Naive thymus-derived CD8-positive, alpha-beta T cell (primary cell): Measurements from ENCODE around the gene PRKRA. TPM values are rescaled to one million over a fixed set of nuclear protein-coding genes. Genes with fewer than 3 reads are reported as not detected.

ENCODE experiments used
- ATAC-seq, 2 donors: fragments of 150-1000 bp; cut with Tn5 transposase in 1 of 2; sonication (Bioruptor Pico), chemical (Tn5 transposase) in 1 of 2; 1 replicate in 1 of 2; 2 replicates in 1 of 2; pipeline ENCODE4 v1.10.0; 2021; ENCODE audit warnings: mild to moderate bottlenecking in 2 of 2, moderate library complexity in 2 of 2
- POLR2A ChIA-PET: fragments of 350-600 bp; sonication (Branson Sonifier 250); formaldehyde crosslinking; loops from one replicate; lab custom pipeline; 2021; ENCODE audit warnings: antibody characterized with exemption; lab: Charles Lee
- DNase-seq, 10 donors: peaks; one replicate each; pipeline versions ENCODE4 v3.0.0 to v3.0.0-alpha.2; 2020 to 2022
- H3K27ac Mint-ChIP-seq, 10 donors: one replicate each; pipeline ENCODE4 v1.8.0; 2020 to 2022; ENCODE audit warnings: mild to moderate bottlenecking in 10 of 10, mixed read lengths in 10 of 10, moderate library complexity in 4 of 10, inconsistent platforms in 1 of 10
- H3K27me3 Mint-ChIP-seq, 5 donors: one replicate each; pipeline ENCODE4 v1.8.0; 2021 to 2022; ENCODE audit warnings: mixed read lengths in 5 of 5
- H3K36me3 Mint-ChIP-seq, 3 donors: one replicate each; pipeline ENCODE4 v1.8.0; 2020 to 2022; ENCODE audit warnings: mixed read lengths in 3 of 3, mild to moderate bottlenecking in 2 of 3, inconsistent platforms in 1 of 3
- H3K4me1 Mint-ChIP-seq, 4 donors: one replicate each; pipeline ENCODE4 v1.8.0; 2021 to 2022; ENCODE audit warnings: mixed read lengths in 4 of 4
- H3K4me3 Mint-ChIP-seq, 10 donors: one replicate each; pipeline ENCODE4 v1.8.0; 2020 to 2022; ENCODE audit warnings: mild to moderate bottlenecking in 10 of 10, mixed read lengths in 10 of 10, moderate library complexity in 6 of 10, inconsistent platforms in 1 of 10
- H3K9me3 Mint-ChIP-seq, 9 donors: one replicate each; pipeline ENCODE4 v1.8.0; 2020 to 2022; ENCODE audit warnings: mixed read lengths in 9 of 9, mild to moderate bottlenecking in 3 of 9, inconsistent platforms in 1 of 9, moderate library complexity in 1 of 9
- polyA plus RNA-seq, 3 donors: library from polyadenylated mRNA; unstranded; fragments of 300-500 nt; fragmentation: Illumina TruSeq; gene quantifications; one replicate each; pipeline ENCODE4 v1.2.3, GENCODE V29; 2021
- total RNA-seq, 8 experiments: library from RNA in 2 of 8; stranded (reverse) in 2 of 8; gene quantifications; one replicate each; pipeline ENCODE4 v1.2.3 and lab custom pipeline; 2021 to 2026

Gene PRKRA
- 10 to 100 TPM; 66.1 to 74.8 TPM for total RNA-seq
- 10 to 100 TPM; 57.4 to 66.5 (median 61.6) TPM for polyA plus RNA-seq
- 60.8 to 113 (median 85.3) reads per million in 6 experiments for total RNA-seq (lab: John Stamatoyannopoulos, UW)

- DNase-seq (peak; percentile 92 to 97 (median 95)), ATAC-seq (peak; percentile 79 to 82)
- Mint-ChIP-seq H3K4me1 (peaks cover 13 to 36% (median 33%) of the 10 kb centered on the region in 4 donors), H3K36me3 (peaks cover 0 to 26% (median 6%) of the 10 kb centered on the region in 3 donors), H3K9me3 (no peaks in the 10 kb centered on the region), H3K27ac (peak within 1 kb of the TSS; percentile 84 to 98 (median 94)), H3K4me3 (peak within 1 kb of the TSS; percentile 86 to 94 (median 92)), H3K27me3 (no peaks in the 10 kb centered on the region)
- POLR2A ChIA-PET, result interaction anchor here (0.6 to 2.6 kb wide), 18 partner anchors 9 to 1187 kb away, joined by 3 to 27 read pairs (median 4); partner anchors contain the start of gene PLEKHA3
These were observed at the start of gene PRKRA, which contains the start of gene PJVK for GRCh38 chr2:178450774-178451525. Gene PRKRA (minus strand): TSS chr2:178451175. CDS start chr2:178451030, 145 bp downstream. Gene PJVK (plus strand): TSS chr2:178451378. CDS start chr2:178453410, 2,032 bp downstream.

DNA sequence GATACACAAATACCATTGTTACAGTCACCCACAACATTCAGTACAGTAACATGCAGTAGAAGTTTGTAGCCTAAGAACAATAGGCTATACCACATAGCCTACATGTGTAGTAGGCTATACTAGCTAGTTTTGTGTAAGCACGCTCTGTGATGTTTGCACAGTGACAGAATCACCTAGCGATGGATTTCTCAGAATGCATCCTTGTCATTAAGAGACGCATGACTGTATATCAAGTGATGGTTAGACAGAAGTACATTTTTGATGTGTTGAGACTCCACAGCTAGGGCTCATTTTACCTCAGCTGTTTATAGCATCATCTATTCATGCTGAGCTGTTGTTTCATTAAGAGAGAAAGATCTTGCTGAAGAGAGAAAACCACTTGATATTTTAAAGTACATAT is 48.7 kb upstream of the PRKRA start:
- DNase-seq (no peak), ATAC-seq (no peak)
- peaks cover 4 to 92% (median 41%) of the 10 kb centered on the region in 3 donors for H3K36me3 Mint-ChIP-seq
- no peaks in the 10 kb centered on the region for H3K27me3 Mint-ChIP-seq
- H3K4me1 Mint-ChIP-seq, result peaks cover 0 to under 1% (median 0%) of the 10 kb centered on the region in 4 donors
- no peaks in the 10 kb centered on the region for H3K9me3 Mint-ChIP-seq
- H3K27ac Mint-ChIP-seq, result no peak overlapping the region
- no peak overlapping the region for H3K4me3 Mint-ChIP-seq
- POLR2A ChIA-PET, result no interaction called here

- Mint-ChIP-seq H3K27me3 (no peaks in the 10 kb centered on the region), H3K27ac (no peak overlapping the region), H3K36me3 (peaks cover 4 to 91% (median 40%) of the 10 kb centered on the region in 3 donors), H3K4me3 (no peak overlapping the region), H3K4me1 (peaks cover 0 to 2% (median 0%) of the 10 kb centered on the region in 4 donors), H3K9me3 (no peaks in the 10 kb centered on the region)
- POLR2A ChIA-PET, result interaction anchor here (0.6 kb wide), 1 partner anchor 527 kb away, joined by 3 read pairs; no protein-coding TSS in a partner anchor
- ATAC-seq (no peak), DNase-seq (no peak)
These were observed 47.2 kb upstream of the PRKRA start for GRCh38 chr2:178498137-178498536.

GRCh38 chr2:178496049-178496448 is 45.1 kb upstream of the PRKRA start:
- POLR2A ChIA-PET, result interaction anchor here (1.0 kb wide), 1 partner anchor 45 kb away, joined by 3 read pairs; the partner anchor contains the start of genes PJVK and PRKRA
- no peak overlapping the region for H3K27ac Mint-ChIP-seq
- no peak for ATAC-seq
- no peaks in the 10 kb centered on the region for H3K9me3 Mint-ChIP-seq
- DNase-seq, result no peak
- no peak overlapping the region for H3K4me3 Mint-ChIP-seq
- H3K27me3 Mint-ChIP-seq, result no peaks in the 10 kb centered on the region
- H3K36me3 Mint-ChIP-seq, result peaks cover 4 to 87% (median 35%) of the 10 kb centered on the region in 3 donors
- peaks cover 0 to 2% (median 0%) of the 10 kb centered on the region in 4 donors for H3K4me1 Mint-ChIP-seq

GRCh38 chr2:178491612-178492011 is 40.6 kb upstream of the PRKRA start:
- H3K36me3 Mint-ChIP-seq, result peaks cover 9 to 91% (median 36%) of the 10 kb centered on the region in 3 donors
- H3K27ac Mint-ChIP-seq, result peak overlapping the region in 4 of 10 donors; percentile 2 to 58 (median 24)
- no peak for ATAC-seq
- H3K27me3 Mint-ChIP-seq, result no peaks in the 10 kb centered on the region
- no peaks in the 10 kb centered on the region for H3K9me3 Mint-ChIP-seq
- POLR2A ChIA-PET, result no interaction called here
- H3K4me1 Mint-ChIP-seq, result peaks cover 8 to 26% (median 19%) of the 10 kb centered on the region in 4 donors
- DNase-seq, result no peak
- no peak overlapping the region for H3K4me3 Mint-ChIP-seq

DNA sequence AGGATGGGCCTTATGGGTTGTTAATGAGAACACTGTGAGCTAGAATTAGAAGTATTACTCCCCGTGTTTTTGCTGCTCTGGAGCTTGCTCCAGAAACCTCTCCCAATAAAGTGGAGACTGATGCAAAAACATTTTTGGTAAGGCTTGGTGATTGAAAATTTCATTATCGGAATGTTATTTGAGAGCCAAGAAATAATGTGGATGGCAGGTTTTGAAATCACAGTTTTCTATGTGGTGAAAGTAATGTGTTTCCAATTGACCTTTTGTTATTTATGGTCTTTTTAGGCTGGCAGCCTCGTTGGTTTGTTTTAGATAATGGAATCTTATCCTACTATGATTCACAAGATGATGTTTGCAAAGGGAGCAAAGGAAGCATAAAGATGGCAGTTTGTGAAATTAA is 34.4 kb upstream of the PRKRA start:
- H3K9me3 Mint-ChIP-seq, result no peaks in the 10 kb centered on the region
- H3K27ac Mint-ChIP-seq, result no peak overlapping the region
- H3K36me3 Mint-ChIP-seq, result peaks cover 9 to 53% (median 9%) of the 10 kb centered on the region in 3 donors
- peaks cover 36 to 77% (median 59%) of the 10 kb centered on the region in 4 donors for H3K4me1 Mint-ChIP-seq
- no peak for DNase-seq
- no peak for ATAC-seq
- H3K4me3 Mint-ChIP-seq, result peak overlapping the region in 1 of 10 donors; percentile 52
- POLR2A ChIA-PET, result no interaction called here
- H3K27me3 Mint-ChIP-seq, result no peaks in the 10 kb centered on the region

GRCh38 chr2:178484245-178485041 is 33.5 kb upstream of the PRKRA start:
- DNase-seq, result peak in 1 of 10 donors; percentile 8

DNA sequence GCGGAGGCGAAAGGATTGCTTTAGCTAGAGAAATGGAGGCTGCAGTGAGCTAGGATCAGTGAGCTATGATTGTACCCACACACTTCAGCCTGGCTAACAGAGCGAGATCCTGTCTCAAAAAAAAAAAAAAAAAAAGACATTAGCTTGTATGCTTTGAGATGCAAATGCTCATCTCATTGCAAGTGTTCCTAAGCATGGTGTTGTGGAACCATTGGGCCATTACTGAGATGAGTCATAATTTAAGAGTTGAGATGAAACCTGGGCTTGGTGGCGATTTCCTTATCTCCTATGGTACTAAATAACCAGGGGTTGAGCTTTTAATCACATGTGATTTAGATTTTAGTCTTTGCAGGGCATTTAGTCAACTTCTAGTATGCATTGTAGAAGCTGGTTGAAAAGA is 31.5 kb upstream of the PRKRA start:
- Mint-ChIP-seq H3K27me3 (no peaks in the 10 kb centered on the region), H3K9me3 (no peaks in the 10 kb centered on the region), H3K4me1 (peaks cover 31 to 77% (median 67%) of the 10 kb centered on the region in 4 donors), H3K36me3 (peaks cover 6 to 26% (median 9%) of the 10 kb centered on the region in 3 donors), H3K4me3 (peak overlapping the region; percentile 61 to 97 (median 94)), H3K27ac (peak overlapping the region in 3 of 10 donors; percentile 5 to 88 (median 74))
- ATAC-seq, result no peak
- POLR2A ChIA-PET, result interaction anchor here (0.6 to 1.4 kb wide), 2 partner anchors 33 to 181 kb away, joined by 3 to 6 read pairs; no protein-coding TSS in a partner anchor
- DNase-seq, result no peak

More at GRCh38 chr2:178484245-178485041, 33.5 kb upstream of the PRKRA start:
- H3K27ac Mint-ChIP-seq, result peak overlapping the region in 2 of 10 donors; percentile 26 to 43
- H3K4me1 Mint-ChIP-seq, result peaks cover 31 to 77% (median 62%) of the 10 kb centered on the region in 4 donors
- POLR2A ChIA-PET, result no interaction called here
- H3K4me3 Mint-ChIP-seq, result peak overlapping the region in 1 of 10 donors; percentile 60
- H3K27me3 Mint-ChIP-seq, result no peaks in the 10 kb centered on the region
- peaks cover 6 to 44% (median 9%) of the 10 kb centered on the region in 3 donors for H3K36me3 Mint-ChIP-seq
- no peaks in the 10 kb centered on the region for H3K9me3 Mint-ChIP-seq
- no peak for ATAC-seq

DNA sequence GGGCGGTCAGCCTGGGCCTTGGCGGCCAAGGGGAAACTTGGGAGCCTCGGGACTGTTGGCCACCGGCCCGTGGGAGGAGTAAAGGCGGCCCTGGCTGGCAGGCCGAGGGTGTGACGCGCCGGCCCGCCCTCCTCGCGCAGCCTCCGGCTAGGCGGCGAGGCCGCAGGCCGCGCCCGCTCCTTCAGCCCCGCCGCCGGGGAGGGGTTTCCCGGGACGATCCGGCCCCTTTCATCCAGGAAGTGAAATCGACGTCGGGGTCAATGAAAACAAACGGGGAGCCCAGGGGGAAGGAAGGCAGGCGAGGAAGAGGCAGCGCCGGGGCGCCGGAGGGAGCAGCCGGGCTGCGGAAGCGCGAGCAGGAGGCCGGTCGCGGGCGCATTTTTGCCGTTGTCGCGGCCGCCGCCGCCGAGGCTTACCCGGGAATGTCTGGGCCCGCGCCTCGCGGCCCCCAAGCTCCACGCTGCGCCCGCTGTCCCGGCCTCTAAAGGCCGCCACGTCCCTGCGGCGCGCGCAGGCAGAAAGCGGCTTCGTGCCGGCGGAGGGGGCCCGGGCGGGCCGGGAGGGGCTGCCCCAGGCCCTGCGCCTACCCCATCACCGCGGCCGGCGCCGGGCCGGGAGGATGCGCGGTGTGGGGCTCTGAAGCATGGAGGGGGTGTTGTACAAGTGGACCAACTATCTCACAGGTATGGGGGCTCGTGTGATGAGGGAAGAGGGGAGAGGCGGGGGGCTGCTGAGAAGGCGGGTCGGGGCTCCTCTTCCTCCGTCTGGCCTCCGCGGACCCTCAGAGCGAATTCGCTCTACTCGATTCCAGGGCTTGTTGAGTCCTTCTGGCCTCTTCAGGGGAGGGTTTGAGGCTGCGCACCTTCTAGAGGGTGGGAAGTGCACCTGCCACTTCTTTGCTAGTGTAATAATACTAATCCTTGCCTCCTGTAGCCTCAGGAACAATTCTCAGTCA is 29.5 kb upstream of the PRKRA start, which contains the start of gene PLEKHA3:
Gene PLEKHA3, plus strand, starts transcription at position 231 of the 955 bp plus-strand sequence. Its CDS starts 413 bp downstream, at position 644.
- peaks cover 0 to 8% (median 0%) of the 10 kb centered on the region in 3 donors for H3K36me3 Mint-ChIP-seq
- peak; percentile 41 to 62 for ATAC-seq
- no peaks in the 10 kb centered on the region for H3K9me3 Mint-ChIP-seq
- H3K27me3 Mint-ChIP-seq, result no peaks in the 10 kb centered on the region
- POLR2A ChIA-PET, result interaction anchor here (1.0 to 2.2 kb wide), 4 partner anchors 14 to 67 kb away, joined by 3 to 20 read pairs (median 5); partner anchors contain the start of genes PJVK and PRKRA
- peak within 1 kb of the TSS; percentile 96 to 99 (median 98) for H3K27ac Mint-ChIP-seq
- DNase-seq, result peak; percentile 45 to 83 (median 66)
- peaks cover 24 to 63% (median 58%) of the 10 kb centered on the region in 4 donors for H3K4me1 Mint-ChIP-seq
- peak within 1 kb of the TSS; percentile 92 to 99 (median 98) for H3K4me3 Mint-ChIP-seq

- peak overlapping the region; percentile 92 to 99 (median 98) for H3K4me3 Mint-ChIP-seq
- H3K27ac Mint-ChIP-seq, result peak overlapping the region; percentile 96 to 99 (median 98)
- H3K4me1 Mint-ChIP-seq, result peaks cover 24 to 59% (median 52%) of the 10 kb centered on the region in 4 donors
- DNase-seq, result peak in 1 of 10 donors; percentile 22
- no peak for ATAC-seq
- peaks cover 0 to 3% (median 0%) of the 10 kb centered on the region in 3 donors for H3K36me3 Mint-ChIP-seq
- no peaks in the 10 kb centered on the region for H3K27me3 Mint-ChIP-seq
- no peaks in the 10 kb centered on the region for H3K9me3 Mint-ChIP-seq
- POLR2A ChIA-PET, result interaction anchor here (1.0 to 2.2 kb wide), 4 partner anchors 15 to 67 kb away, joined by 3 to 20 read pairs (median 5); partner anchors contain the start of genes PJVK and PRKRA
These were observed 28.8 kb upstream of the PRKRA start for GRCh38 chr2:178479758-178480226.

DNA sequence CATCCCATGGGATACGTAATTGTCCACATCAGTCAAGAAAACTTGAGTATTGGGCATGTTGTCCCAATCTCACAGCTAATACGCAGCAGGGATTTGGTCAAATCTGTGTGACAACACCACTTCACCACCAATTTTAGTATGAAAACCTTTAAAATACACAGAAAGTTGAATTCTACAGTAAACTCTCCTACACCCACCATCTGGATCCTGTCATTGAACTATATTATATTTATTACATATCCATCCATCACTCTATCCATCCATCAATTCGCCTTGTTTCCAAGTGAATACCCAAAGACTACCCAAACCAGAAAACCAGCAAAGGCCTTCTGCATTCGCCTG is 28.3 kb upstream of the PRKRA start:
- peaks cover 20 to 54% (median 47%) of the 10 kb centered on the region in 4 donors for H3K4me1 Mint-ChIP-seq
- H3K9me3 Mint-ChIP-seq, result no peaks in the 10 kb centered on the region
- no peak for ATAC-seq
- H3K4me3 Mint-ChIP-seq, result peak overlapping the region; percentile 92 to 99 (median 98)
- H3K27ac Mint-ChIP-seq, result peak overlapping the region; percentile 96 to 99 (median 98)
- POLR2A ChIA-PET, result interaction anchor here (1.0 to 2.2 kb wide), 4 partner anchors 16 to 66 kb away, joined by 3 to 20 read pairs (median 5); partner anchors contain the start of genes PJVK and PRKRA
- H3K36me3 Mint-ChIP-seq, result no peaks in the 10 kb centered on the region
- DNase-seq, result no peak
- H3K27me3 Mint-ChIP-seq, result no peaks in the 10 kb centered on the region
